AG04449 (cell line): ENCODE measurements around the gene MROH2A.

ENCODE experiments used
- CTCF ChIA-PET: fragments of 350-600 bp; formaldehyde crosslinking; extraction: SDS; loops from one replicate; lab custom pipeline; 2021; ENCODE audit warnings: antibody characterized with exemption; lab: Yijun Ruan, JAX
- POLR2A ChIA-PET: fragments of 400-600, 350-600 bp; formaldehyde crosslinking; extraction: SDS; loops from one replicate; lab custom pipeline; 2020; ENCODE audit warnings: antibody characterized with exemption, inconsistent platforms; lab: Yijun Ruan, JAX
- DNase-seq: peaks from one replicate; pipeline ENCODE4 v3.0.0-alpha.2; 2010; ENCODE audit warnings: low read depth, low spot score
- H3K4me3 ChIP-seq: 2 replicates; pipeline ENCODE4 v1.5.1; 2011; ENCODE audit warnings: low read depth, mild to moderate bottlenecking, control low read depth, low read length
- CTCF ChIP-seq: IDR thresholded peaks from one replicate; pipeline ENCODE4 v1.5.1; 2011; ENCODE audit warnings: mild to moderate bottlenecking, moderate library complexity, low read length, control low read depth, inconsistent platforms; ENCODE audit not compliant: insufficient read depth; ENCODE audit errors: missing control alignments

Gene MROH2A

DNA sequence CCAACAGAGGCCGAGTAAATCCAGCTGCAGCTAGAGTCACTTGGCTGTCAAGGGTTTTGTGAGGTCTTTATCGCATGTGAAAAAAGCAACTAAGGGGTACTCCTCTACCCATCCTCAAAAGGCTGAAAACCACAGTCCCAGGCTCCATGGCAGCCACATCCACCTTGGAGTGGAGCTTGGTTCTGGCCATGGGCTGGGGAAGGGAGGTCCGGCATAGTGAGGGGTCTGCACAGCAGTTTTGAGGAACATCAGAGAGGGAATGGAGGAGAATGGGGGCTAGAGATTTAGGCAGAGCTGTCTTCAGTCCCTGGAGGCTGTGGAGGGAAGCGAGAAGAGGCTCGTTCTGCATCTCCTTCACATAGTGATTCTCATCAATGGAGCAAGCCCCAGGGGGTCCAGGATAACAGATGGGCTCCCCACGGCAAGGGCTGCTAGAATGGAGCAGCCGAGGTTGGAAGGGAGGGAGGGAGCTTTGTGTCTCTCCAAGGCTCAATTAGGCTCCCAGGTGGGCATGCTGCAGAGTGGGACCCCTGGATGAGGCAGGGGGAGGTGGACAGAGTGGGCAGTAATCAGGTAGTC, 21.0 kb downstream of the MROH2A start:
- POLR2A ChIA-PET = no interaction called here
- H3K4me3 ChIP-seq = no peak overlapping the region
- CTCF ChIA-PET = no interaction called here
- TF ChIP-seq CTCF = no peak
- DNase-seq = no peak

GRCh38 chr2:233799716-233800115, 21.6 kb downstream of the MROH2A start:
- no peak overlapping the region for H3K4me3 ChIP-seq
- ChIA-PET POLR2A (no interaction called here), CTCF (no interaction called here)
- DNase-seq = no peak
- TF ChIP-seq CTCF = no peak

DNA sequence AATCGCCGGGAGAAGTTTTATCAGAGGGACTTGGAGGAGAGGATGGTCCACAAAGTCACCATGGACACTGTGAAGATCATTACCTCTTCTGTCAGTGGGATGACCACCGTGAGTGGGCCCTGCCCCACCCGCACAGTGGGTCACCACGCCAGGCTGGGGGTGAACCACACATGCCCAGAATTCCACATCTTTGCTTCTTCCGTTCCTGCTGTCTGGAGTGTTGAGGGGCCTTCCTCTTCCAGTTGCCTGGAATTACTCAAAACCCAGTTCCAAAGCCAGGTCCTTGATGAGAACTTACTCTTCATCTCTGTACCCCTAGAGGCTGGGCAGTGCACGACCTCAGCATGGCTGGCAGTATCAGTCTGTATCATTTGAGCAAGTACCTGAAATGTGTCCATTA, 22.1 kb downstream of the MROH2A start:
- H3K4me3 ChIP-seq = no peak overlapping the region
- ChIA-PET POLR2A (no interaction called here), CTCF (no interaction called here)
- no peak for TF ChIP-seq CTCF
- no peak for DNase-seq

- ChIA-PET POLR2A (no interaction called here), CTCF (no interaction called here)
- no peak for DNase-seq
- H3K4me3 ChIP-seq = no peak overlapping the region
- TF ChIP-seq CTCF = no peak
These were observed 23.4 kb downstream of the MROH2A start for GRCh38 chr2:233801357-233802131.

DNA sequence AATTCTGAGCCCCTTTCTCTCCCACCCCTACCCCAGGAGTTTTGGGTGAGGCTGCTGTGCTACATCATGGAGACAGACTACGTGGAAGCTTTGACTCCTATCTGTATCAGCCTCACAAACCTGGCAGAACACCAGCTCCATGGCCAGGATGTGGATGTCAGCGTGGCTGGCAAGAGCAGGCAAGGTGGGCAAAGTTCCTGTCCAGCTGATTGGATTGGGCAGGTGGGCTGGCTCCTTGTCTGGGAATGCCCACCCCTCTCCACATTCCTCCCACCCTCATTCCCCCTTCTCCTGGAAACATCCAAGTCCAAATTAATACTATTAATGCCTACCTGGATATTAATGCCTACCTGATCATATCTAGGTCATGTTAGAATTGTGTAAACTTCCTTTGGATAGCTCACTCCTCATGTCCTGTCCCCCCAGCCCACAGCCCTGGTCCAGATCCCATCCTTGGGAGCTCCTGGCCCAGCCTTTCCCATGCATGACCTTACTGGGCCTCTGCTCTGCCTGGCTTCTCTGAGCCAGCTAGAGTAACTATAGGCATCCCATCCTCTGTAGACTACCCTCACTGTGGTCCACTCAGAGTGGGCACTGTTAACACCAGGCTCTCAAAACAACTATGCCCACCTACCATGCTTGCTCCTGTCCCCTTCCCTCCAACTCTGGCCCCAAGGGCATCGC, 24.1 kb downstream of the MROH2A start:
- ChIA-PET POLR2A (no interaction called here), CTCF (no interaction called here)
- no peak for TF ChIP-seq CTCF
- no peak overlapping the region for H3K4me3 ChIP-seq
- no peak for DNase-seq

DNA sequence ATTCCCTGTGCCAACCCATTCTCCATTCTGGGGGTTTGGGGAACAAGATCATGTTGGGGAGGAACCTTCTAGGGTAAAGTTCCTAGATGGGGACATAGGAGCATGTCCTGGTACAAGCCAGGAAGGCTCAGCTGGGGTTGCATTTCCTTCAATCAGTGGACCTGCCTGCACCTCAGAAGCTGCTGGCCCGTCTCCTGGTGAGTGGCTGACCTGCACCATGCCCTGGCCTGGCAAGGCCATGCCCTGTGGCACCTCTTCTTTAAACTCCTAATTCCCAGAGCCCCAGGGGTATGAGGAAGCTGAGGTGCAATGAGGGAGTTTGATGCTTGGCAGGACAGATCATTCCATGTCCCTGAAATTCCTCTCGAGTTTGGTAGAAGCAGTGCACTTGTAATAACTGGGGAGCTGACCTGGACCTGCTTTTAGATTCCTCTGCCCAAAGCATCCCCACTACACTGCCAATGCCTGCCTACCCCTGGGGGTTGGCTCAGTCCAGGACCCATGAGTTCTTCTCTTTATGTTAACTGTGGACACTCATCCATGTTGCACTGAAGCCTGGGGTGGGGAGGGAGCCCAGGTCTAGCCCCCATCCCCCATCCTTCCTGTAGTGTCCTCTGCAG, 25.3 kb downstream of the MROH2A start:
- no peak for DNase-seq
- H3K4me3 ChIP-seq = no peak overlapping the region
- TF ChIP-seq CTCF = no peak
- ChIA-PET POLR2A (no interaction called here), CTCF (no interaction called here)
